ENCODE measurements around the gene VTI1A.

Gene VTI1A

DNA sequence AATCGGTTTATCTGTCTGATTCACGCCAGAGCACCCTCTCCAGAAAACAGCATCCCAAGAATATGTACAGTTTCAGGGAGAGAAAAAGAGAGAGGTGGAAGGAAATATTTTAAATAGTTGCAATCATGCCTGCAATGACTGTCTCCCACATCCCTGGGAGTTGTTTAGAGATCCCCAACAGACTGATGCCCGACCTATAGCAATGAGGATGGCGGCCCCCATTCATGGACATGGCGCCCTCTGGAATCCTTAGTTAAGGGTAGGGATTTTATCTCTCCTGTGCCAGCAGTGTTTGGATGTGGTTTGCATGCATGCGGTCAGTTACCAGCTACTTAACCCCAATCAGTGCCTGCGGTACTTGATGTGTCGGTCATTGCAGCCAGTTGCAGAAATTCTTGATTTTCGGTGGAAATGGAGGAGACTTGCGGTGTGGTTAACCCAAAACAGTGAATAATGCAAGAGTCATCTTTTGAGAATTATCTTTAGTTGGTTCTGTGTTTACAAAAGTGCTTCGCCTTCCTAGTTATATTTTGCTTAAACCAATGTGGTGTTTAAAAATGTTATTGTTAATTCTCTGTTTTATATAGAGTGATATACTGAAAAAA is 317.0 kb downstream of the VTI1A start:
- no peak for DNase-seq

- no peak for DNase-seq
These were observed 318.8 kb downstream of the VTI1A start for GRCh38 chr10:112765717-112766235.

GRCh38 chr10:112766636-112767035 is 319.6 kb downstream of the VTI1A start:
- DNase-seq, result no peak

- no peak for DNase-seq
These were observed 320.1 kb downstream of the VTI1A start for GRCh38 chr10:112767156-112767555.

GRCh38 chr10:112768121-112768520 is 321.1 kb downstream of the VTI1A start:
- no peak for DNase-seq

- DNase-seq, result no peak
These were observed 322.1 kb downstream of the VTI1A start for GRCh38 chr10:112769081-112769480.

- no peak for DNase-seq
These were observed 322.8 kb downstream of the VTI1A start for GRCh38 chr10:112769611-112770370.

DNA sequence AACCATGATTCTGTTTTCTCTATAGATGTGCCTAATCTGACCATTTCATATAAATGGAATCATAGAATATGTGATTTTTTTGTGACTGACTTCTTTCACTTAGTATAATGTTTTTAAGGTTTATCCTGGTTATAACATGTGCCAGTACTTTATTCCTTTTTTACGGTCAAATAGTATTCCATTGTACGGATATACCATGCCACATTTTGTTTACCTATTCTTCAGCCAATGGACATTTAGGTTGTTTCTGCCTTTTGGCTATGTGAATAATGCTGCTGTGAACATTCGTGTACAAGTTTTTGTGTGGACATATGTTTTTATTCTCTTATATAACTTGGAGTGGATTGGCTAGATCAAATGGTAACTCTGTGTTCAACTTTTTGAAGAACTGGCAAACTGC is 324.7 kb downstream of the VTI1A start:
- no peak for DNase-seq

DNA sequence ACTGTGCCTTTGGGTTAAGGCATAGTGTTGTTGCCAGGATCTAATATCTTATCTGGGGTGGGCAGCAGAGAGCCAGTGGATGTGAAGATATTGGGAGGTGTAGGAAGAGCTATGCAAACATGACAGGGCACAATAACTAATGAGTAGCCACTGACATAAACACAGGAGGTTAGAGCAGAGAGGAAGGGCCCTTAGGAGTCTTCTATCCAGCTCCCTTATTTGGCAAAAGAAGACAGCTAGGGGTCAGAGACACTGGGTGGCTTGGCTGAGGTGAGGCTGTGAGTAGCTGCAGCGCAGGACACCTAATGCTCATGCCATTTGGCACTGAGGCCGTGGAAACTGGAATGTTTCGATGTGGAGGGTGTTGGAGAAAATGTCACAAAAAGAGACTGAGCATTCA is 326.8 kb downstream of the VTI1A start:
- DNase-seq, result no peak

- DNase-seq, result no peak
These were observed 327.2 kb downstream of the VTI1A start for GRCh38 chr10:112774210-112774609.

GRCh38 chr10:112774798-112775197 is 327.8 kb downstream of the VTI1A start:
- no peak for DNase-seq

GRCh38 chr10:112775381-112775780 is 328.4 kb downstream of the VTI1A start:
- DNase-seq, result no peak

DNA sequence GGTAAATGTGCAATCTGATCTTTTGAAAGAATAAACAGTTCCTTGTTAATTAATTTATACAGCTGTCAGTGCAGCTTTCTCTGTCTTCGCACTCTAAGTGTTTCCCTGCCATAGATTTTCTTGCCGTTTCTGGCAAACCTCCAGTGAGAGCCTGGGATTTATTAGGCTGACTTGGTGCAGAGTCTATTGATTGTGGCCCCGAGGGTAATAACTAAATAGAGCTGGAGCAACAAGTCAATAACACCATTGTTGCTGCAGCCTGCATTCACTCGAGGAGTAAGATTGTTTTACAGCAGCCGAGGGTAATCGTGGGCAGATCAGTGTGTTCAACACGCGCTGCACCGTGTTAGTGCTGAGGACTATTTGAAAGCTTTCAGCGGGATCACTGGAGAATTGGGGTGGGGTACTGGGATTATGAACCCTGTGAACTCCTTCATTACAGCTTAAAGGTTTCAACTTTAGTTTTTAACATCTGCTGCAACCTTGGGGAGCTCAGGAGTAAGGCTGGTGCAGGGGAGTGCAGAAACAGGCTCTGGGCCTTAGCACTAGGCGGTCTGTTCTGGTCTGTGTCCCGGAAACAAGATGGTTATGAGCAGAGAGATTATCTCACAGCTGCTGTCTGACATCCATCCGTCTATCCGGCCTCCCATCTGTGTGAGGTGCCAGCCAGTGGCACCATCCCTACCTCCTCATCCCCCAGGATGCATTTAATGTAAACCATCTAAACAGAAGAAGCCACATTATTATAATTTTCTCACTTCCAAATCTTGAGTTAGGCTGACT is 329.1 kb downstream of the VTI1A start:
- peak; percentile 51 for DNase-seq

GRCh38 chr10:112778579-112778978 is 331.6 kb downstream of the VTI1A start:
- no peak for DNase-seq

DNA sequence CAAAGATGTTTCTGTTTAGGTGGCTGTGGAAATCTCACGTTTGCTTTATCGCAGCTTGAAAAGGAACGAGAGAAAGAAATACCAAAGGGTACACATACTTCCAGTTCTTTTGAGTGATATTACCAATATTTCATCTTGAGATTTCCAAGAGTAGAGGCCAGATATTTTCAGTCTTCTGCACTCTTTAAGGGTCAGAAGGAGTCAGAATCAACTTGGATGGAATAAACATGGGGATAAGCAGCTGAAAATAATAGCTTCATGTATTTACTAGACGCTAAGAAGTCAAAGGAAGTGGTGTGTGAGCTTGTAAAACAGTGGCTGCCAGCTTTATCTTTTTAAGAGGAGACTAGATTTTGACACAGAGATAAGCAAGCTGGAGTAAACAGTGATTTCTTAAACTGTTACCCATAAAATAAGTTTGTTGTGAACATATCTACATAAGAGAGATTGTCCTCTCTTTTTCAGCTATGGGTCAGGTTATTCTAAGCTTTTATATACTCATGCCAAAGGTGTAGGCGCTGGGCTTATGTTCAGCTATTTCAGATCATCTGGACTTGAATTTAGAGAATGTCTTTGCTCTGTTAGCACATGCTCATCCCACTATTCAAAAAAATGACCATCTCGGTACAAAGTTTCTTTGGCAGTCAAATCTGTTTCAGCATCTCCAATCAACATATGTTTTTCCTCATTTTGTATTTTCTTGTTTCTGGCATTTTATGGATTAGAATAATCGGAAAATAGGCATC is 332.2 kb downstream of the VTI1A start:
- DNase-seq, result no peak

DNA sequence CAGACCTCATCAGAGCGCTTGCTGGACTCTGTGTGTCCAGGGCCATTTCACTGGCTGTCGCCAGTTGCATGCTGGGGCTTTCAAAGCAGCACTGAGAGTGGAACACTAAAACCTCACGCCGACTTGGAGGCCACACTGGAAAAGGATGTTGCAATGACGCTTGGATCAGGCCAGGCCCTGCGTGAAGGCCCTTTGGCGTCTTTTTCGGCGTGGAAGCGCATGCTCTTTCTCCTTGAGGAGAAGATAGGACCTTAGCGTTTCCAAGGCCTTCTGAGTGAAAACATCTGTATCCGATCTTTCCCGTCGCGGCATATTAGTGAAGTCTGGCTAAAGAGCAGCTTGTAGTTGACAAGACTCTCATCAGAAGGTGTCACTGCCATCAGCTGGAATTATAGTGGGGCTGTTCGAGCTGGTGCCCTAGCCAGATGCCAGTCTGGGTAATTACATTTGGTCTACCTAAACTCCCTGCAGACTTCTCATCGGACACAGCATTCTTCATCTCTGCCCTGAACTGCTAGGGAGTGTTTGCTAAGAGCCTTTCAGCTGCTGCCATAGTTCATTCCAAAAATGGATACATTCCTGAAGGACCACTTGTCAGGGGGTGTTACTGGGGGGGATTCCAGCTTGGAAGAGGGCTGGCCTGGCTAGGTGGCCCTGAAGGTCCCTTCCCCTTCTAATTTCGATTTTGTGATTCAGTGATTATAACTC is 335.3 kb downstream of the VTI1A start:
- no peak for DNase-seq

DNA sequence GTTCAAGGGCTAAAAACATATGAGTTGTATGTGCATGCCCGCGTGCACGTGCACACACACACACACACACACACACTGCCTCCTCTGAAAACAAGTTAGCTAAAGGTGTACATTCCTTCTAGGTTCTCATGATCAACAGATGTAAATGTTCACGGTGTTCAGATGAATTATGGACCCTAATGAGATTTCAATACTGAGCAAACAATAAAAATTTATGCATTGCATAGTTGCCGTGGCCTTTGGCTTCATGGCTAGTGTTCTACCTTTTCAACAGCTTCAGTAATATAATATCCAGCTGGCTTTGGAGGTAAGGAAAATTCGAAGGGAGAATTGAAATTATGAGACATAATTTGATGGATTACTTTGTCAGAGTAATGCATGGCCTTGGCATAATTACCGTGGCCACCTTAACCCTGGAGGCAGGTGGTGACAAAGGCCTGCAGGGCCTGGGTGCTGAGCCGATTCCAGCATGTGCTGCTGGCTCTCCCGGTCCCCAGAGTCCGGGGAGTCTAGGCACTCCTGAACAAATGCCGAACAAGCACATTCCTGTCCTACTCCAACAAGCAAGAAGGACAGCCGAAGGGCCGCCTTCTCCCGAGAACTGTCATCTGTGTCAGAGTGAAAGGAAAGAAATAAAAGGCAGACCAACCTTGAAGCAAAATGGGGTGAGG is 336.5 kb downstream of the VTI1A start:
- peak; percentile 20 for DNase-seq

- peak; percentile 10 for DNase-seq
These were observed 337.0 kb downstream of the VTI1A start for GRCh38 chr10:112784022-112784461.

DNA sequence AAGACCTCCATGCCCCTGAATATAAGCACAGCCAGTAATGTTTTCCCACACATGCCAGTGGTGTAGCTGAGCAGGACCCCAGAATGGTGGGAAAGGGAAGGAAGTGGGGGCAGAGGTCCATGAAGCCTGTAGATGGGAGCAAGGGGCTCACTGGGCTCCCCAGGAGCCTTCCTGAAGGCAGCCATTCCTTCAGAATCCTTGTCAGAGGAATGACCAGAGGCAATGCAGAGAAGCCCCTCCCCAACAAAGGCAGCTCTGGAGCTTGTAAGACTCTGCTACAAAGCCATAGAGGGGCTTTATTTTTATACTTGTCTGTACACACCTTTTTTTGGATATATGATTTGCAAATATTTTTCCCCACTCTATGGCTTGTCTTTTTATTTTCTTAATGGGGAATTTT is 338.1 kb downstream of the VTI1A start:
- DNase-seq, result no peak

DNA sequence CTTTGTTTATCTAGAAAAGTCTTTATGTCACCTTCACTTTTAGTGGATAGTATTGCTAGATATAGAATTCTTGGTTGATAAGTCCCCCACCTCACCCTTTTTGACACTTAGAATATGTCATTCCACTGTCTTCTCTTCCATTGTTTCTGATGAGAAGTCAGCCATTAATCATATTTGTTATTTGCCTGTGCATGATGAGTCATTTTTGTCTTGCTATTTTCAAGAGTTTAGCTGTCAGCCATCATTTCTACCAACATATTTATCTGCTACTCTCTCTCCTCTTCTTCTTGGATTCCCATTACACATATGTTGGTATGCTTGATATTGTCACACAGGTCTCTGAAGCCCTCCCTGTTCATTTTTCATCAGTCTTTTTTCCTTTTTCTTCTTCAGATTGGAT is 342.2 kb downstream of the VTI1A start:
- DNase-seq, result no peak

DNA sequence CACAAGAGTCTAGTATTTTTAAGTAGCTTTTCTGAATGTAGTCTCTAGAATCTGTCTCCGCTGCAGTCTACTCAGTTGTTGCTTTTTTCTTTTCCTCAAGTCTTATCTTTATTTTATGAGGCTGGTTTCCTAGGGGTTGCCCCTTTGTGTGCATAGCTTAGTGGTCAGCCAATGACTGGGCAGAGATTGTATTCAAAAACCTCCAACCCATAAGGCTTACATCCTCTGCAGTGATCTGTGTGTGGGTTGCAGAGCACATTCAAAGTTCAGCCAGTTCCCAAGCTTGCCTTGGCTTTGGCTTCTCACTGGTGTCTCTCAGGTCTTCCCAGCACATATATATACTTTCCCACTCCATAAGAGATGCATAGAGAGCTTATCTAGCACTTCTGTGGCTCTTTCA is 343.0 kb downstream of the VTI1A start:
- DNase-seq, result no peak

DNA sequence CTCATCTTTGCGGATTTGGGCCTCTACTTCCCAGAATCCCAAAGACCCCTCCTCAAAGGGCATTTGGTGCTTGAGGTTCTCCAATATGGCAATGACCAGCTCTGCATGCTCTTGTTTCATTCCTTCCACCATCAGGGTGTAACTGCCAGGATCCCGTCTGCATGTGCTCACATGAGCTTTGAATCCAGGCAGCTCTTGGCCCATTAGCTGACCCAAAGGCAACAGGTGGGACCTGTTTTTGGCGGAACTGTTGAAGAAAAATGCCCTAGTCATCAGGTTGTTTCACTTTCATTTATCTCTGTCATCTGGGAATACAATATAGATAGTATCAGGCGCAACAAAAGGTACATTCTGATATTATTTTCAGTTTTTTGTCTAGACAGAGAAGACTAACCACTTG is 343.9 kb downstream of the VTI1A start:
- DNase-seq, result no peak

Measured in NCI-H1105 (cell line).